K562 (cell line): ENCODE results near the gene PCP4L1. TPM values are rescaled to one million over a fixed set of nuclear protein-coding genes. Genes with fewer than 3 reads are reported as not detected.

Source experiments
- AFF4 ChIP-seq: sonication (generic); formaldehyde crosslinking; IDR thresholded peaks from 2 replicates; pipeline ENCODE4 v1.8.0; 2023; ENCODE audit warnings: mild to moderate bottlenecking, missing genetic modification reagents
- ATF1 ChIP-seq, 2 experiments: fragments of 450-650 bp in 1 of 2; IDR thresholded peaks; 2 replicates each; pipeline ENCODE4 v1.6.1; 2016; ENCODE audit warnings: missing compliant biosample characterization in 1 of 2, missing genetic modification characterization in 1 of 2
- GABPB2 ChIP-seq: fragments of 250-450 bp; sonication (Bioruptor Pico); conservative IDR thresholded peaks from 2 replicates; pipeline ENCODE4 v1.5.1; 2021; ENCODE audit warnings: mild to moderate bottlenecking
- HCFC1 ChIP-seq: IDR thresholded peaks from 2 replicates; pipeline ENCODE4 v1.6.1; 2012; ENCODE audit warnings: low read depth, low read length, improper control_type of control experiment
- HINFP ChIP-seq: fragments of 450-650 bp; conservative IDR thresholded peaks from 2 replicates; pipeline ENCODE4 v1.6.1; 2016; ENCODE audit warnings: missing genetic modification characterization, low read depth, mild to moderate bottlenecking, control low read depth, missing compliant biosample characterization
- HNRNPK ChIP-seq: fragments of 200-400 bp; formaldehyde crosslinking; IDR thresholded peaks from one replicate; pipeline ENCODE4 v1.6.1; 2018; ENCODE audit warnings: mild to moderate bottlenecking, low read depth, low read length; ENCODE audit not compliant: poor library complexity, severe bottlenecking
- HOXB6 ChIP-seq: fragments of 250-450 bp; sonication (Bioruptor Pico); IDR thresholded peaks from 2 replicates; pipeline ENCODE4 v1.5.1; 2022; ENCODE audit warnings: mild to moderate bottlenecking, borderline replicate concordance
- MBD2 ChIP-seq: sonication (generic); IDR thresholded peaks from 2 replicates; pipeline ENCODE4 v1.6.1; 2016; ENCODE audit warnings: low read depth, borderline replicate concordance
- NBN ChIP-seq: fragments of 450-650 bp; IDR thresholded peaks from 2 replicates; pipeline ENCODE4 v1.6.1; 2016; ENCODE audit warnings: low read depth, mild to moderate bottlenecking
- NR4A1 ChIP-seq, 2 experiments: fragments of 250-450 bp in 1 of 2; fragments of 450-650 bp in 1 of 2; sonication (Bioruptor Pico) in 1 of 2; IDR thresholded peaks; 2 replicates each; pipeline versions ENCODE4 v1.4.0 to v1.6.1; 2016 to 2020; ENCODE audit warnings: mild to moderate bottlenecking in 2 of 2, missing compliant biosample characterization in 1 of 2, missing genetic modification characterization in 1 of 2, moderate library complexity in 1 of 2
- NUFIP1 ChIP-seq: fragments of 450-650 bp; IDR thresholded peaks from 2 replicates; pipeline ENCODE4 v1.6.1; 2018; ENCODE audit not compliant: partially characterized antibody
- PHF8 ChIP-seq: fragments of 200-600 bp; sonication (generic); IDR thresholded peaks from 2 replicates; pipeline ENCODE4 v1.6.1; 2012; ENCODE audit warnings: mixed run types, mild to moderate bottlenecking, inconsistent platforms, low read length, moderate library complexity, borderline replicate concordance
- TAF1 ChIP-seq: IDR thresholded peaks from 2 replicates; pipeline ENCODE4 v1.6.1; 2011; ENCODE audit warnings: mild to moderate bottlenecking, low read length, moderate library complexity; ENCODE audit not compliant: insufficient read depth, control insufficient read depth, severe bottlenecking; ENCODE audit errors: extremely low read depth
- ZBTB2 ChIP-seq: fragments of 450-650 bp; IDR thresholded peaks from 2 replicates; pipeline ENCODE4 v1.6.1; 2016; ENCODE audit warnings: antibody characterized with exemption
- ZNF584 ChIP-seq: fragments of 200-800 bp; sonication (Bioruptor generic); IDR thresholded peaks from 2 replicates; pipeline ENCODE4 v1.6.1; 2016; ENCODE audit warnings: low read depth, mild to moderate bottlenecking, missing genetic modification characterization, missing compliant biosample characterization
- ZNF830 ChIP-seq: fragments of 250-450 bp; sonication (Bioruptor Pico); IDR thresholded peaks from 2 replicates; pipeline ENCODE4 v1.5.0; 2021; ENCODE audit warnings: mild to moderate bottlenecking
- ZSCAN29 ChIP-seq: fragments of 450-650 bp; IDR thresholded peaks from 2 replicates; pipeline ENCODE4 v1.6.1; 2017
- polyA plus RNA-seq, 8 experiments: library from polyadenylated mRNA; depleted of rRNA in 4 of 8; stranded (reverse) in 5 of 8; unstranded in 3 of 8; fragments of >200 nt; fragmentation: Nextera tagmentation in 2 of 8; fragmentation: Illumina TruSeq in 1 of 8; extraction: Ambion mirVana in 2 of 8; extraction: Trizol in 1 of 8; gene quantifications; 2 replicates each; pipeline versions ENCODE4 v1.2.1 to v1.2.3, GENCODE V29; 2011 to 2014; ENCODE audit warnings: inconsistent platforms in 1 of 8, missing spikeins in 1 of 8
- total RNA-seq, 7 experiments: library from RNA; depleted of rRNA in 6 of 7; stranded (reverse); fragments of >200 nt in 6 of 7; fragmentation: Illumina TruSeq in 2 of 7; extraction: Trizol in 2 of 7; gene quantifications; 2 replicates each; pipeline versions ENCODE4 v1.2.1 to v1.2.3, GENCODE V29; 2011 to 2021; ENCODE audit warnings: low replicate concordance in 1 of 7

Gene PCP4L1
- total and polyA plus RNA-seq, 9 of the 15 experiments (the other 6 are each of a cell fraction or from before 2014, with no cell fraction given) = not detected

GRCh38 chr1:161314201-161314981, 55.8 kb downstream of the PCP4L1 start, which contains the start of gene SDHC (continued):
- 0 out of 2 replicates have a peak, but pooled peaks have one; percentile 71 for TF ChIP-seq AFF4 (CRISPR knock-in tag)
- 0 out of 2 replicates have a peak, but pooled peaks have one; percentile 37 for TF ChIP-seq ZBTB2
- no peak for TF ChIP-seq GABPB2
- TF ChIP-seq ZNF584 (CRISPR knock-in tag) = peak; percentile 69; the same call in 1 of the 2 replicates
- TF ChIP-seq ZSCAN29 = peak; percentile 68; the same call in 1 of the 2 replicates
- TF ChIP-seq PHF8 = peak; percentile 98
- peak; percentile 68; the same call in 1 of the 2 replicates for TF ChIP-seq MBD2
- no peak for TF ChIP-seq HOXB6 (CRISPR knock-in tag)
- TF ChIP-seq HINFP (tag) = no peak
- TF ChIP-seq NR4A1 (CRISPR knock-in tag; IDR thresholded peaks at IDR 0.05) = no peak; the same call in 1 of the 2 replicates
- peak; percentile 62 for TF ChIP-seq NR4A1 (tag; IDR thresholded peaks at IDR 0.05)
- TF ChIP-seq HNRNPK = no peak
- no peak for TF ChIP-seq NUFIP1
- TF ChIP-seq ATF1 (CRISPR knock-in tag; IDR thresholded peaks at IDR 0.05) = no peak
- peak; percentile 96 for TF ChIP-seq ATF1 (tag; IDR thresholded peaks at IDR 0.05)
- TF ChIP-seq TAF1 = peak; percentile 98
- TF ChIP-seq HCFC1 = 0 out of 2 replicates have a peak, but pooled peaks have one; percentile 57
- TF ChIP-seq NBN = no peak
- TF ChIP-seq ZNF830 (CRISPR knock-in tag) = no peak
